RWPE2 (cell line): ENCODE measurements around the gene RARRES1.
"Not testable (repeated sequence)": the region's sequence is repeated elsewhere in the genome, so short reads cannot be mapped to it uniquely, and the experiment has no call there.

Source experiments
- ATAC-seq: fragments of 200-7000 bp; cut with Tn5 transposase; 3 replicates; pipeline ENCODE4 v1.9.1; 2021; ENCODE audit warnings: low read depth
- DNase-seq: peaks from one replicate; pipeline ENCODE4 v3.0.0-alpha.2; 2020; ENCODE audit warnings: low spot score
- H3K27ac ChIP-seq: fragments of 450-650 bp; 2 replicates; pipeline ENCODE4 v1.5.1; 2017; ENCODE audit warnings: mild to moderate bottlenecking; ENCODE audit not compliant: poor library complexity, severe bottlenecking
- H3K27me3 ChIP-seq: fragments of 250-450 bp; sonication (Bioruptor Pico); 2 replicates; pipeline ENCODE4 v1.5.1; 2021; ENCODE audit warnings: mild to moderate bottlenecking, moderate library complexity; ENCODE audit not compliant: insufficient read depth, poor library complexity, severe bottlenecking
- H3K36me3 ChIP-seq: fragments of 250-450 bp; sonication (Bioruptor Pico); 2 replicates; pipeline ENCODE4 v1.5.1; 2020; ENCODE audit warnings: low read depth, mild to moderate bottlenecking, moderate library complexity
- H3K4me1 ChIP-seq: fragments of 250-450 bp; sonication (Bioruptor Pico); 2 replicates; pipeline ENCODE4 v1.5.1; 2021; ENCODE audit warnings: mild to moderate bottlenecking, moderate library complexity; ENCODE audit not compliant: insufficient read depth, poor library complexity, severe bottlenecking
- H3K4me3 ChIP-seq: fragments of 250-450 bp; sonication (Bioruptor Pico); 2 replicates; pipeline ENCODE4 v1.5.1; 2021; ENCODE audit warnings: mild to moderate bottlenecking, moderate library complexity; ENCODE audit not compliant: severe bottlenecking
- H3K9me3 ChIP-seq: fragments of 250-450 bp; sonication (Bioruptor Pico); 2 replicates; pipeline ENCODE4 v1.5.1; 2021; ENCODE audit warnings: mild to moderate bottlenecking, moderate library complexity; ENCODE audit not compliant: severe bottlenecking
- CTCF ChIP-seq: fragments of 450-650 bp; IDR thresholded peaks from one replicate; pipeline ENCODE4 v1.5.1; 2017; ENCODE audit warnings: mild to moderate bottlenecking, moderate library complexity; ENCODE audit not compliant: poor library complexity, severe bottlenecking

RARRES1 gene

GRCh38 chr3:158703566-158703965 lies 28.7 kb downstream of the RARRES1 start:
- no peak for TF ChIP-seq CTCF
- H3K4me3 ChIP-seq, result no peak overlapping the region
- no peak for DNase-seq
- ATAC-seq, result no peak
- H3K27ac ChIP-seq, result peak overlapping the region; percentile 43
- peaks cover 18% of the 10 kb centered on the region for H3K4me1 ChIP-seq
- no peaks in the 10 kb centered on the region for H3K27me3 ChIP-seq
- peaks cover 5% of the 10 kb centered on the region; the same call in 1 of the 2 replicates for H3K36me3 ChIP-seq
- no peaks in the 10 kb centered on the region for H3K9me3 ChIP-seq

- no peak for TF ChIP-seq CTCF
- no peak for DNase-seq
- peak overlapping the region; percentile 43 for H3K27ac ChIP-seq
Measured at GRCh38 chr3:158702815-158703481, 29.3 kb downstream of the RARRES1 start.

GRCh38 chr3:158701420-158702065 lies 30.7 kb downstream of the RARRES1 start:
- no peak for DNase-seq
- no peak for ATAC-seq
- H3K27me3 ChIP-seq, result no peaks in the 10 kb centered on the region
- TF ChIP-seq CTCF, result no peak
- H3K9me3 ChIP-seq, result no peaks in the 10 kb centered on the region
- H3K4me3 ChIP-seq, result no peak overlapping the region
- no peak overlapping the region for H3K27ac ChIP-seq
- no peaks in the 10 kb centered on the region; the same call in 1 of the 2 replicates for H3K36me3 ChIP-seq
- peaks cover 18% of the 10 kb centered on the region for H3K4me1 ChIP-seq

More at GRCh38 chr3:158702815-158703481, 29.3 kb downstream of the RARRES1 start:
- peak; percentile 94 for ATAC-seq
- no peaks in the 10 kb centered on the region for H3K9me3 ChIP-seq
- H3K36me3 ChIP-seq, result no peaks in the 10 kb centered on the region; the same call in 1 of the 2 replicates
- H3K4me1 ChIP-seq, result peaks cover 18% of the 10 kb centered on the region
- H3K4me3 ChIP-seq, result no peak overlapping the region
- H3K27me3 ChIP-seq, result no peaks in the 10 kb centered on the region

DNA sequence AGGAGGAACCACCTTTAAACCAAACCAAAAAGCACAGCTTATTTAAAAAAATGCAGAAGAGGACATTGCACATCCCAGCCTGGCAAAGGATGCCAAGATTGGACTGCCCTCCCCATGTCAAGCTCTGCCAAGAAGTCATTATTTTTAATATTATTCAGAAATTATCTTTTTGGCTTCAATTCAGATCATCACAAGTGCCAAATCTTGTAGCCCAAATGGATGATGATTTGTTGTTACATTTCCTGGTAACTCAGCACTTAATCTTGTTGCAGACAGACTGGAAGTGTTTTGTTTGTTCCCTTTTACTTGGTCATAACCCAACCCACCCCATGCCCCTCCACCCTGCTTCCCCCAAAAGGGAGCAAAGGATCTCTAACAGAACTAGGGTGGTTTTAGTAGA lies 31.7 kb downstream of the RARRES1 start:
- ATAC-seq (no peak), DNase-seq (no peak)
- Histone ChIP-seq H3K36me3 (no peaks in the 10 kb centered on the region; the same call in 1 of the 2 replicates), H3K4me3 (no peak overlapping the region), H3K4me1 (peaks cover 18% of the 10 kb centered on the region), H3K9me3 (no peaks in the 10 kb centered on the region), H3K27ac (no peak overlapping the region), H3K27me3 (no peaks in the 10 kb centered on the region)
- no peak for TF ChIP-seq CTCF

GRCh38 chr3:158696618-158697017 lies 35.6 kb downstream of the RARRES1 start:
- Histone ChIP-seq H3K36me3 (peaks cover 2% of the 10 kb centered on the region), H3K9me3 (no peaks in the 10 kb centered on the region), H3K4me3 (no peak overlapping the region), H3K4me1 (peaks cover 2% of the 10 kb centered on the region), H3K27me3 (no peaks in the 10 kb centered on the region), H3K27ac (no peak overlapping the region)
- no peak for TF ChIP-seq CTCF
- ATAC-seq (0 out of 3 replicates have a peak, but pooled peaks have one; percentile 27), DNase-seq (no peak)

GRCh38 chr3:158693866-158694456 lies 38.3 kb downstream of the RARRES1 start:
- H3K9me3 ChIP-seq, H3K4me1 ChIP-seq, ATAC-seq, H3K27me3 ChIP-seq, H3K4me3 ChIP-seq, H3K27ac ChIP-seq, DNase-seq: not testable (repeated sequence)
- H3K36me3 ChIP-seq, result peaks cover 18% of the 10 kb centered on the region
